NCI-H2196 (cell line): ENCODE measurements around the gene ZFHX3.

ENCODE experiments used
- DNase-seq: peaks from one replicate; lab custom pipeline; 2025; ENCODE audit not compliant: unreplicated experiment; lab: John Stamatoyannopoulos, UW

Gene ZFHX3

GRCh38 chr16:73057291-73058210 lies 9.6 kb upstream of the ZFHX3 start:
- DNase-seq = no peak

- no peak for DNase-seq
Measured at GRCh38 chr16:73056921-73057290, 9.0 kb upstream of the ZFHX3 start.

GRCh38 chr16:73056448-73056847 lies 8.5 kb upstream of the ZFHX3 start:
- no peak for DNase-seq

GRCh38 chr16:73054813-73055482 lies 7.0 kb upstream of the ZFHX3 start:
- peak; percentile 21 for DNase-seq

- DNase-seq = no peak
Measured at GRCh38 chr16:73054498-73054812, 6.5 kb upstream of the ZFHX3 start.

GRCh38 chr16:73054125-73054484 lies 6.2 kb upstream of the ZFHX3 start:
- no peak for DNase-seq

GRCh38 chr16:73053364-73054124 lies 5.6 kb upstream of the ZFHX3 start:
- peak; percentile 59 for DNase-seq

- DNase-seq = no peak
Measured at GRCh38 chr16:73053038-73053363, 5.1 kb upstream of the ZFHX3 start.

GRCh38 chr16:73052576-73052975 lies 4.6 kb upstream of the ZFHX3 start:
- no peak for DNase-seq

- DNase-seq = no peak
Measured at GRCh38 chr16:73051961-73052360, 4.0 kb upstream of the ZFHX3 start.

- DNase-seq = no peak
Measured at GRCh38 chr16:73051226-73051625, 3.3 kb upstream of the ZFHX3 start.

GRCh38 chr16:73050201-73051099 lies 2.5 kb upstream of the ZFHX3 start:
- no peak for DNase-seq

- no peak for DNase-seq
Measured at GRCh38 chr16:73049511-73049910, 1.6 kb upstream of the ZFHX3 start.

GRCh38 chr16:73049091-73049490 lies 1.2 kb upstream of the ZFHX3 start:
- no peak for DNase-seq

GRCh38 chr16:73048292-73049080 lies 558 bp upstream of the ZFHX3 start:
- DNase-seq = no peak

- DNase-seq = no peak
Measured at GRCh38 chr16:73047221-73047535, 750 bp downstream of the ZFHX3 start.

- DNase-seq = no peak
Measured at GRCh38 chr16:73046849-73047214, 1.1 kb downstream of the ZFHX3 start.

- no peak for DNase-seq
Measured at GRCh38 chr16:73046202-73046848, 1.6 kb downstream of the ZFHX3 start.

- no peak for DNase-seq
Measured at GRCh38 chr16:73043828-73044467, 4.0 kb downstream of the ZFHX3 start.

GRCh38 chr16:73042807-73043206 lies 5.1 kb downstream of the ZFHX3 start:
- DNase-seq = no peak
